GM12892 (cell line): ENCODE measurements around the gene POMT1.

ENCODE experiments used
- DNase-seq: peaks from one replicate; pipeline ENCODE4 v3.0.0; 2011; ENCODE audit not compliant: insufficient read length
- FAIRE-seq: peaks from 2 replicates; lab custom pipeline; 2011; peaks lifted over from hg19 to GRCh38; lab: Jason Lieb, UNC
- POLR2A ChIP-seq: IDR thresholded peaks from 2 replicates; pipeline ENCODE4 v1.6.1; 2011; ENCODE audit warnings: low read depth, low read length, control low read depth
- POLR2AphosphoS5 ChIP-seq: IDR thresholded peaks from 2 replicates; pipeline ENCODE4 v1.6.1; 2011; ENCODE audit warnings: low read depth, low read length, control low read depth
- TAF1 ChIP-seq: IDR thresholded peaks from 2 replicates; pipeline ENCODE4 v1.6.1; 2011; ENCODE audit warnings: low read depth, mild to moderate bottlenecking, control low read depth, low read length, borderline replicate concordance

The POMT1 gene

DNA sequence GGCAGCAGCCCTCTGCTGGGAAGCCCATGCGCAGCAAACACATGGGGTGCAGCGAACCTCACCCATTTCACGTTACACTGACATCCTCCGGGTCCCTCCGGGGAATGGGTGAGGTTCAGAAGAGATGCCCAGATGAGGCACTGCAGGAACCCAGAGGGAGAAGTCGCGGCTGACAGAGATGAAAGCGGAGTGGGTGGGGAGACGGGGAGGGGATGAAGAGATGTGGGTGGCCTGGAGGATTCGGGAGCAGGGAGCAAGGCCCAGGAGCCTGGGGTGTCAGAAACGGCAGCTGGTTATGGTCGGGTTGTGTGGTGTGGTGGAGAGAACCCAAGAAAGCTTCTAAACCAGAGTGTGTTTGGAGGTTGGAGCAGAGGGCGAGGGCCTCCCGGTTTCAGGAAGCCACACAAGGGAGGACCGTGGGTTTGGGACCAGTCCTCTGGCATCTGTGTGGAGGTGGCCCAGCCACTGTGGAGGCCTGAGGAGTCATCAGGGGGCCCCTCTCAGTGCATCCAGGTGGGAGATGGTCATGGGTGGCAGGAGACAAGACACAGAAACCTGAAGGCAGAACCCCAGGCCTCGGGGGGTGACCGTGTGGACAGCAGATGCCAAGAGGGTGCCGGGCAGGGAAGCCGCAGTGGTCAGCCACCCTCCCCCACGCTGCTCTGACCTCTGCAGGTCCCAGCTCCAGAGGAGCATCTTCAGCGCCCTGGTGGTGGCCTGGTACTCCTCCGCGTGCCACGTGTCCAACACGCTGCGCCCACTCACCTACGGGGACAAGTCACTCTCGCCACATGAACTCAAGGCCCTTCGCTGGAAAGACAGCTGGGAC, 19.8 kb downstream of the POMT1 start:
- no peak for FAIRE-seq
- DNase-seq, result no peak
- TF ChIP-seq POLR2A, result 0 out of 2 replicates have a peak, but pooled peaks have one; percentile 14
- TF ChIP-seq POLR2AphosphoS5, result no peak

- no peak for TF ChIP-seq POLR2A
- TF ChIP-seq TAF1, result no peak
- no peak for TF ChIP-seq POLR2AphosphoS5
- FAIRE-seq (no peak), DNase-seq (no peak)
Measured at GRCh38 chr9:131523086-131523388, 20.3 kb downstream of the POMT1 start.

- FAIRE-seq, result no peak
- TF ChIP-seq POLR2A (no peak), TAF1 (no peak), POLR2AphosphoS5 (peak; percentile 15; the same call in 1 of the 2 replicates)
Measured at GRCh38 chr9:131523451-131524435, 21.0 kb downstream of the POMT1 start.

GRCh38 chr9:131524665-131525315, 22.1 kb downstream of the POMT1 start:
- DNase-seq (no peak), FAIRE-seq (no peak)
- no peak for TF ChIP-seq TAF1
- no peak for TF ChIP-seq POLR2A
- TF ChIP-seq POLR2AphosphoS5, result no peak

More at GRCh38 chr9:131523451-131524435, 21.0 kb downstream of the POMT1 start:
- DNase-seq, result no peak

DNA sequence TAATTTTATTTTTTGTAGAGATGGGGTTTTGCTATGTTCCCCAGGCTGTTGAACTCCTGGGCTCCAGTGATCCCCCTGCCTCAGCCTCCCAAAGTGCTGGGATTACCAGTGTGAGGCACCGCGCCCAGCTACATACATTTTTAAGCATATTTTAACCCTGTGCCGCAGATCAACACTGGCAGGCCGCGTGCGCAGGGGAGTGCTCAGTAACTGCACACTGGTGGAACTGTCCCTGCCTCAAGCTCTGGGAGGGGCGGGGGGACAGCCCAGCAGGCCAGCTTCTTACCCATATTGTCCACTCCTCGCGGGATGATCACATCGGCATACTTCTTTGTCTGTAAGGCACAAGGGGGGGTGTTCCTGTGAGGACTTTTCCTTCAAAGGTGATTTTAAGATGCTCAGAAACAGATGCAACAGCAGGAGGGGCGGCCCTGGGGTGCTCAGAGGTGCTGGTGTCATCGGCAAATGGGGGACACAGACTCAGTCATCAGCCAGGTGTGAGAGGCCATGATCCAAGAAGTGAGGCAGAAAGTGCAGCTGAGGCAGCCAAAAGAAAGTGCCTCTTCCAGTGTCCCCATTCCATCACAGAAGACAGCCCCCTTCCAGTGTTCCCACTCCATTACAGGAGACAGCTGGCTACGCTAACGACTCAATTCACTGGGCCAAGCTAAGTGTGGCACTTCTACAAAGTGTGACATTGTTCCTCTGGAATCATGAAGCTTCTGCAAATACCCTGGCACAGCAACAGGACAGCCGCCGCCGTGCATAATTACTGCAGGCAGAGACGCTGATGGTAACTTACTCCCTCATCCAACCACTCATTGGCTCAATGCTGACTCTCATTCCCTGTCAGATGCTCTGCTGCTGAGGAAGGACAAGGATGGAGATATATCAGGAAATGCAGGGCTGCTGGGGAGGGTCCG, 23.2 kb downstream of the POMT1 start:
- DNase-seq (no peak), FAIRE-seq (no peak)
- TF ChIP-seq POLR2AphosphoS5, result no peak
- no peak for TF ChIP-seq TAF1
- no peak for TF ChIP-seq POLR2A

- no peak for FAIRE-seq
- DNase-seq, result no peak
- TF ChIP-seq POLR2A, result no peak
- TF ChIP-seq TAF1, result no peak
- no peak for TF ChIP-seq POLR2AphosphoS5
Measured at GRCh38 chr9:131528186-131528585, 25.5 kb downstream of the POMT1 start.

- FAIRE-seq (no peak), DNase-seq (no peak)
- TF ChIP-seq POLR2A, result no peak
- TF ChIP-seq POLR2AphosphoS5, result no peak
- TF ChIP-seq TAF1, result no peak
Measured at GRCh38 chr9:131528886-131529505, 26.3 kb downstream of the POMT1 start.

GRCh38 chr9:131529597-131530545, 27.2 kb downstream of the POMT1 start:
- TF ChIP-seq POLR2A (no peak), TAF1 (no peak), POLR2AphosphoS5 (no peak)
- no peak for FAIRE-seq
- no peak for DNase-seq

DNA sequence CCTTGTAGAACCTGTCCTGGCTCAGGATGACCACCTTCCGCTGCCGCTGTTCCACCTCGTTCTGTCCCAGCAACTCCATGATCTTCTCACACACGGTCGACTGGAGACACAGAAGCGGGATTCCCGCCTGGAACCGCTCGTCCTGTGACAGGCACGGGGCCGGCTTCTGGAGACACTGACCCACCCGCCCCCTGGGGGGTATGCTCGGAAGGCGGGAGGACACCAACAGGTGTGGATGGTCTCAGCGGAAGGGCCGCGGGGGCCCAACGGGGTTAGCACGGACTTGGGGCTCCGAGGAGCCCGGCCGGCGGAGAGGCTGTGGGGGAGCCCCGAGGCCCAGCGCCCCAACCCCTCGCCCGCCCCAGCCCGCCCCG, 27.8 kb downstream of the POMT1 start:
- TF ChIP-seq POLR2A, result no peak
- peak; percentile 87 for FAIRE-seq
- peak; percentile 69 for DNase-seq
